H1 (cell line): ENCODE results near the gene MEGF11. TPM values are rescaled to one million over a fixed set of nuclear protein-coding genes. Genes with fewer than 3 reads are reported as not detected.

Source experiments
- CTCF ChIA-PET: fragments of 300-600 bp; sonication (Branson Sonifier 250); formaldehyde crosslinking; loops from one replicate; lab custom pipeline; 2021; ENCODE audit not compliant: partially characterized antibody; lab: Charles Lee
- POLR2A ChIA-PET: fragments of 300-600 bp; sonication (Branson Sonifier 250); formaldehyde crosslinking; loops from one replicate; lab custom pipeline; 2021; ENCODE audit warnings: inconsistent platforms; ENCODE audit not compliant: partially characterized antibody; lab: Charles Lee
- DNase-seq, 2 experiments: peaks; one replicate each; pipeline versions ENCODE4 v3.0.0 to v3.0.0-alpha.2; 2010 to 2022; ENCODE audit warnings: low spot score in 2 of 2, low read depth in 1 of 2, mixed read lengths in 1 of 2
- FAIRE-seq: peaks from 2 replicates; lab custom pipeline; 2011; peaks lifted over from hg19 to GRCh38; lab: Jason Lieb, UNC
- H2AFZ ChIP-seq: 2 replicates; pipeline ENCODE4 v1.8.1; 2012; ENCODE audit warnings: low read length, inconsistent platforms
- H2AK5ac ChIP-seq: 2 replicates; pipeline ENCODE4 v1.6.1; 2013; ENCODE audit warnings: low read depth, low read length
- H2BK120ac ChIP-seq: replicated peaks from 2 replicates; pipeline ENCODE3; 2013; ENCODE audit warnings: low read depth, low read length, inconsistent platforms
- H2BK12ac ChIP-seq: 2 replicates; pipeline ENCODE4 v1.6.1; 2013; ENCODE audit warnings: low read depth, low read length
- H2BK15ac ChIP-seq: 2 replicates; pipeline ENCODE4 v1.6.1; 2013; ENCODE audit warnings: low read length
- H2BK20ac ChIP-seq: 2 replicates; pipeline ENCODE4 v1.6.1; 2013; ENCODE audit warnings: low read length
- H2BK5ac ChIP-seq: 2 replicates; pipeline ENCODE4 v1.6.1; 2013; ENCODE audit warnings: low read depth, low read length
- H3K14ac ChIP-seq: 2 replicates; pipeline ENCODE4 v1.6.1; 2013; ENCODE audit warnings: inconsistent platforms; ENCODE audit not compliant: insufficient read length
- H3K18ac ChIP-seq: 2 replicates; pipeline ENCODE4 v1.6.1; 2013; ENCODE audit warnings: low read length; ENCODE audit errors: extremely low read depth
- H3K23ac ChIP-seq: 2 replicates; pipeline ENCODE4 v1.6.1; 2013; ENCODE audit warnings: inconsistent platforms; ENCODE audit not compliant: insufficient read length
- H3K23me2 ChIP-seq: 2 replicates; pipeline ENCODE4 v1.6.1; 2013; ENCODE audit warnings: low read depth, low read length
- H3K27ac ChIP-seq: 2 replicates; pipeline ENCODE4 v1.6.1; 2011; ENCODE audit warnings: low read depth, low read length, inconsistent platforms
- H3K27me3 ChIP-seq, 4 experiments: replicated peaks in 1 of 4; 1 replicate in 1 of 4; 2 replicates in 3 of 4; pipeline versions ENCODE4 v1.6.1 to v1.8.1; 2011 to 2013; ENCODE audit warnings: low read length in 3 of 4, mild to moderate bottlenecking in 3 of 4, inconsistent platforms in 2 of 4, mixed read lengths in 2 of 4, moderate library complexity in 1 of 4; ENCODE audit not compliant: control insufficient read depth in 3 of 4, insufficient read depth in 3 of 4; ENCODE audit errors: extremely low read depth in 1 of 4
- H3K36me3 ChIP-seq, 4 experiments: 2 replicates each; pipeline versions ENCODE4 v1.6.1 to v1.8.1; 2011 to 2013; ENCODE audit warnings: mild to moderate bottlenecking in 4 of 4, low read length in 3 of 4, moderate library complexity in 2 of 4, control low read depth in 1 of 4, inconsistent platforms in 1 of 4; ENCODE audit not compliant: insufficient read depth in 4 of 4, control insufficient read depth in 2 of 4
- H3K4ac ChIP-seq: replicated peaks from 2 replicates; pipeline ENCODE3; 2013; ENCODE audit warnings: low read length, low read depth, mixed read lengths, inconsistent platforms; ENCODE audit not compliant: insufficient read length
- H3K4me1 ChIP-seq, 4 experiments: replicated peaks in 1 of 4; 1 replicate in 1 of 4; 2 replicates in 3 of 4; pipeline versions ENCODE4 v1.6.1 to v1.8.1; 2011 to 2013; ENCODE audit warnings: low read length in 3 of 4, inconsistent platforms in 2 of 4, mixed read lengths in 1 of 4; ENCODE audit not compliant: insufficient read depth in 4 of 4, control insufficient read depth in 3 of 4
- H3K4me2 ChIP-seq, 2 experiments: 2 replicates each; pipeline versions ENCODE4 v1.6.1 to v1.8.1; 2011 to 2013; ENCODE audit warnings: low read depth in 2 of 2, low read length in 2 of 2, control low read depth in 1 of 2, inconsistent platforms in 1 of 2, mild to moderate bottlenecking in 1 of 2; ENCODE audit not compliant: insufficient read depth in 1 of 2
- H3K4me3 ChIP-seq, 4 experiments: fragments of 200-600, 300-600 bp in 1 of 4; sonication (generic), shearing (Covaris generic), sonication (Bioruptor Twin) in 1 of 4; 2 replicates each; pipeline versions ENCODE4 v1.5.1 to v1.8.1; 2011 to 2016; ENCODE audit warnings: low read length in 4 of 4, low read depth in 3 of 4, control low read depth in 2 of 4, inconsistent platforms in 2 of 4, mild to moderate bottlenecking in 2 of 4, mixed read lengths in 1 of 4, moderate library complexity in 1 of 4; ENCODE audit not compliant: insufficient read depth in 2 of 4; ENCODE audit errors: extremely low read depth in 1 of 4
- H3K56ac ChIP-seq: replicated peaks from 2 replicates; pipeline ENCODE3; 2013; ENCODE audit warnings: low read depth, mild to moderate bottlenecking, mixed read lengths, low read length, inconsistent platforms; ENCODE audit not compliant: insufficient read length
- H3K79me1 ChIP-seq: 2 replicates; pipeline ENCODE4 v1.6.1; 2013; ENCODE audit warnings: low read depth, low read length, control low read depth
- H3K79me2 ChIP-seq, 2 experiments: 2 replicates each; pipeline versions ENCODE4 v1.6.1 to v1.8.1; 2012 to 2013; ENCODE audit warnings: low read length in 2 of 2, mild to moderate bottlenecking in 2 of 2, inconsistent platforms in 1 of 2; ENCODE audit not compliant: insufficient read depth in 2 of 2, control insufficient read depth in 1 of 2
- H3K9ac ChIP-seq, 4 experiments: replicated peaks in 1 of 4; 1 replicate in 1 of 4; 2 replicates in 3 of 4; pipeline versions ENCODE4 v1.6.1 to v1.8.1; 2011 to 2013; ENCODE audit warnings: low read depth in 3 of 4, low read length in 3 of 4, control low read depth in 2 of 4, mild to moderate bottlenecking in 2 of 4, moderate library complexity in 2 of 4, inconsistent platforms in 1 of 4; ENCODE audit errors: extremely low read depth in 1 of 4
- H3K9me3 ChIP-seq, 2 experiments: 2 replicates each; pipeline versions ENCODE4 v1.6.1 to v1.8.1; 2012 to 2013; ENCODE audit warnings: mild to moderate bottlenecking in 2 of 2, moderate library complexity in 2 of 2, control low read depth in 1 of 2, inconsistent platforms in 1 of 2, low read depth in 1 of 2, low read length in 1 of 2, mixed read lengths in 1 of 2; ENCODE audit not compliant: insufficient read depth in 2 of 2
- H4K20me1 ChIP-seq, 2 experiments: replicated peaks in 1 of 2; 2 replicates each; pipeline versions ENCODE3 to v1.8.1; 2011 to 2013; ENCODE audit warnings: inconsistent platforms in 2 of 2, low read length in 2 of 2, mild to moderate bottlenecking in 1 of 2; ENCODE audit not compliant: insufficient read depth in 2 of 2, control insufficient read depth in 1 of 2
- H4K5ac ChIP-seq: 2 replicates; pipeline ENCODE4 v1.6.1; 2013; ENCODE audit warnings: low read length, low read depth, mixed read lengths, inconsistent platforms; ENCODE audit not compliant: insufficient read length
- H4K8ac ChIP-seq: 2 replicates; pipeline ENCODE4 v1.8.0; 2013; ENCODE audit warnings: mild to moderate bottlenecking, moderate library complexity, low read length, inconsistent platforms; ENCODE audit not compliant: insufficient read depth; ENCODE audit errors: extremely low read depth
- H4K91ac ChIP-seq: replicated peaks from 2 replicates; pipeline ENCODE3; 2013; ENCODE audit warnings: low read length, mixed read lengths, inconsistent platforms; ENCODE audit not compliant: insufficient read length
- BACH1 ChIP-seq: IDR thresholded peaks from 2 replicates; pipeline ENCODE4 v1.6.1; 2012; ENCODE audit warnings: low read length, improper control_type of control experiment
- KDM5A ChIP-seq: fragments of 200-600 bp; IDR thresholded peaks from 2 replicates; pipeline ENCODE4 v1.7.1; 2012; ENCODE audit warnings: mild to moderate bottlenecking, low read length, inconsistent platforms, mixed read lengths
- MAFK ChIP-seq: IDR thresholded peaks from 2 replicates; pipeline ENCODE4 v1.6.1; 2012; ENCODE audit warnings: low read depth, mild to moderate bottlenecking, improper control_type of control experiment, low read length
- POLR2AphosphoS5 ChIP-seq: IDR thresholded peaks from 2 replicates; pipeline ENCODE4 v1.6.1; 2011; ENCODE audit warnings: low read depth, low read length
- WGBS, 2 experiments: shearing (Covaris generic) in 1 of 2; methylation state at CpG; one replicate each; pipeline versions ENCODE4 v1.1.6 to v1.1.7; 2013 to 2015; ENCODE audit warnings: low lambda C conversion rate in 2 of 2, mixed read lengths in 2 of 2, inconsistent platforms in 1 of 2, low coverage in 1 of 2, missing lambda C conversion rate in 1 of 2; ENCODE audit not compliant: insufficient replicate concordance in 2 of 2, insufficient coverage in 1 of 2, insufficient read length in 1 of 2; ENCODE audit errors: extremely low coverage in 1 of 2, missing lambda C conversion rate in 1 of 2; 5-methylcytosine and 5-hydroxymethylcytosine counted together
- polyA plus RNA-seq, 7 experiments: library from polyadenylated mRNA; depleted of rRNA in 3 of 7; stranded (reverse) in 5 of 7; unstranded in 2 of 7; fragments of >200 nt in 5 of 7; fragments of 200-250 nt in 2 of 7; gene quantifications; 1 replicate in 5 of 7; 2 replicates in 1 of 7; 4 replicates in 1 of 7; pipeline versions ENCODE4 v1.2.1 to v1.2.3, GENCODE V29; 2011 to 2013; ENCODE audit warnings: missing spikeins in 2 of 7, mixed read lengths in 2 of 7
- total RNA-seq: library from RNA; stranded (reverse); fragmentation: NEBNext Ultra II Directional; extraction: Animal tissue kit (Norgen Biotek cat#: 25700); gene quantifications from 2 replicates; pipeline ENCODE4 v1.2.1, GENCODE V29; 2021

Gene MEGF11
- total and polyA plus RNA-seq, 2 of the 8 experiments (the other 6 are each of a cell fraction or from before 2014, with no cell fraction given): 4.4 to 4.8 TPM

DNA sequence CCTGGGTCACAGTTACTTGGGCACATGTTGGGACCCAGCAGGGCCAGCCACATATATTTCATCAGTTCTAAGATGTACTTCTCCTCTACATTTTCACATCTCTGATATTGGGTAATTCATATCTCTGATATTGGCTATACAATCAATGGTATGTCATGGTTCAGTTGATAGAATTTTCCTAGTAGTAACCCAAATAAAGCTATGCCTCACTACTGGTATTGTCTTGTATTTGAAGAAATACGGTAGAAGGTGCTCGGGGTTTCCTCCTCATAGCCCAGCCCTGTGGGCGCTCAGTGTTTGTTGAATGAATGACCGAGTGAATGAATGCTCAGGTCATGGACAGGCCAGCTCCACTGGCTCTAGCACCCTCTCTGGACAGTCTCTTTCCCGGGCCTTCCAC is 290.2 kb downstream of the MEGF11 start:
- Histone ChIP-seq H3K18ac (no peak overlapping the region), H3K4me2 (no peak overlapping the region), H3K36me3 (no peaks in the 10 kb centered on the region), H3K4me1 (peaks cover 0 to 7% (median 0%) of the 10 kb centered on the region in 4 experiments; a peak in 1 of 7 replicates), H2BK20ac (no peak overlapping the region), H4K5ac (no peak overlapping the region), H3K14ac (no peak overlapping the region), H4K91ac (no peak overlapping the region), H3K27me3 (peaks cover 0 to 4% (median 0%) of the 10 kb centered on the region in 4 experiments; a peak in 1 of 7 replicates), H2BK5ac (no peak overlapping the region), H2AK5ac (no peak overlapping the region), H3K56ac (no peak overlapping the region), H3K79me1 (no peaks in the 10 kb centered on the region), H4K8ac (no peak overlapping the region), H3K9me3 (no peaks in the 10 kb centered on the region), H2BK120ac (no peak overlapping the region), H3K23me2 (no peaks in the 10 kb centered on the region), H3K9ac (no peak overlapping the region), H2AFZ (no peak overlapping the region), H2BK15ac (no peak overlapping the region), H3K4ac (no peak overlapping the region), H3K27ac (no peak overlapping the region), H3K23ac (no peak overlapping the region), H3K4me3 (no peak overlapping the region), H4K20me1 (no peaks in the 10 kb centered on the region), H3K79me2 (no peaks in the 10 kb centered on the region), H2BK12ac (0 out of 2 replicates have a peak overlapping the region, but pooled peaks have one; percentile 63)
- FAIRE-seq (no peak), DNase-seq (no peak)
- POLR2A ChIA-PET: interaction anchor here (0.6 to 2.0 kb wide), 2 partner anchors 10 to 13 kb away, joined by 3 to 5 read pairs; no protein-coding TSS in a partner anchor
- CTCF ChIA-PET: interaction anchor here (1.4 to 2.1 kb wide), 5 partner anchors 8 to 17 kb away, joined by 3 to 7 read pairs (median 6); no protein-coding TSS in a partner anchor
- WGBS, 2 experiments: 92% methylated on average over 5 of the region's 5 CpGs; no CpG with 5 or more reads in 1 of the 2 experiments
- no peak for TF ChIP-seq POLR2AphosphoS5
- TF ChIP-seq MAFK: no peak
- no peak for TF ChIP-seq BACH1
- TF ChIP-seq KDM5A: no peak
